ENCODE results near the gene NMUR2.

NMUR2 gene

DNA sequence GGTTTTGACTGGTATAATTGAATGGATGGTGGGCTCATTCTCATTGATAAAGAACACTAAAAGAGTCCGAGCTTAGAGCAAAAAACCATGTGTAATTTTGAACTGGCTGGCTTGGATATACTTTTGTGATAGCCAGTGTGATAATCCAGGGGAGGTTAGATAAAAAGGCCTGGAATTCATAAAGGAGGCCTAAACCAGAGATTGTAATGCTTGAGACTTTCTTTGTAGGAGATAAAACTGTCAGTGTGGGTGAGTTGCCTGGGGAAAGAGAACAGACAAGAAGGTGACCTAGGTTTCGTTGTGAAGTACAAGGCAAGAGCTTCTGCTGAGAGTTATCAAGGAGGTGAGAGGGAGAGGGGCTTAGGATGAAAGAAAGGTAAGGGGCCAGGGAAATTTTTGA lies 17.0 kb upstream of the NMUR2 start:
- TF ChIP-seq, protein P1, sequence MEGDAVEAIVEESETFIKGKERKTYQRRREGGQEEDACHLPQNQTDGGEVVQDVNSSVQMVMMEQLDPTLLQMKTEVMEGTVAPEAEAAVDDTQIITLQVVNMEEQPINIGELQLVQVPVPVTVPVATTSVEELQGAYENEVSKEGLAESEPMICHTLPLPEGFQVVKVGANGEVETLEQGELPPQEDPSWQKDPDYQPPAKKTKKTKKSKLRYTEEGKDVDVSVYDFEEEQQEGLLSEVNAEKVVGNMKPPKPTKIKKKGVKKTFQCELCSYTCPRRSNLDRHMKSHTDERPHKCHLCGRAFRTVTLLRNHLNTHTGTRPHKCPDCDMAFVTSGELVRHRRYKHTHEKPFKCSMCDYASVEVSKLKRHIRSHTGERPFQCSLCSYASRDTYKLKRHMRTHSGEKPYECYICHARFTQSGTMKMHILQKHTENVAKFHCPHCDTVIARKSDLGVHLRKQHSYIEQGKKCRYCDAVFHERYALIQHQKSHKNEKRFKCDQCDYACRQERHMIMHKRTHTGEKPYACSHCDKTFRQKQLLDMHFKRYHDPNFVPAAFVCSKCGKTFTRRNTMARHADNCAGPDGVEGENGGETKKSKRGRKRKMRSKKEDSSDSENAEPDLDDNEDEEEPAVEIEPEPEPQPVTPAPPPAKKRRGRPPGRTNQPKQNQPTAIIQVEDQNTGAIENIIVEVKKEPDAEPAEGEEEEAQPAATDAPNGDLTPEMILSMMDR (IDR thresholded peaks at IDR 0.05; ENCODE audit: low read depth, low read length, missing control alignments): no peak

GRCh38 chr5:152412129-152412528 lies 7.0 kb upstream of the NMUR2 start:
- TF ChIP-seq, protein P1 (IDR thresholded peaks at IDR 0.05; ENCODE audit: low read depth, low read length, missing control alignments): no peak
- no peak overlapping the region for H3K4me3 ChIP-seq (replicated peaks; ENCODE audit: low read depth, low read length)
- DNase-seq (ENCODE audit: extremely low read depth, low read depth): no peak

More for the DNA sequence above, 17.0 kb upstream of the NMUR2 start:
- no peak overlapping the region for H3K4me3 ChIP-seq (replicated peaks; ENCODE audit: low read depth, low read length)
- DNase-seq (ENCODE audit: extremely low read depth, low read depth): no peak

- no peak overlapping the region for H3K4me3 ChIP-seq (replicated peaks; ENCODE audit: low read depth, low read length)
- TF ChIP-seq, protein P1 (IDR thresholded peaks at IDR 0.05; ENCODE audit: low read depth, low read length, missing control alignments): no peak
- DNase-seq (ENCODE audit: extremely low read depth, low read depth): no peak
Observed at GRCh38 chr5:152406082-152406481, 1.0 kb upstream of the NMUR2 start.

GRCh38 chr5:152404494-152404893 lies 585 bp downstream of the NMUR2 start:
- H3K4me3 ChIP-seq (replicated peaks; ENCODE audit: low read depth, low read length): no peak overlapping the region
- DNase-seq (ENCODE audit: extremely low read depth, low read depth): no peak
- TF ChIP-seq, protein P1 (IDR thresholded peaks at IDR 0.05; ENCODE audit: low read depth, low read length, missing control alignments): no peak

DNA sequence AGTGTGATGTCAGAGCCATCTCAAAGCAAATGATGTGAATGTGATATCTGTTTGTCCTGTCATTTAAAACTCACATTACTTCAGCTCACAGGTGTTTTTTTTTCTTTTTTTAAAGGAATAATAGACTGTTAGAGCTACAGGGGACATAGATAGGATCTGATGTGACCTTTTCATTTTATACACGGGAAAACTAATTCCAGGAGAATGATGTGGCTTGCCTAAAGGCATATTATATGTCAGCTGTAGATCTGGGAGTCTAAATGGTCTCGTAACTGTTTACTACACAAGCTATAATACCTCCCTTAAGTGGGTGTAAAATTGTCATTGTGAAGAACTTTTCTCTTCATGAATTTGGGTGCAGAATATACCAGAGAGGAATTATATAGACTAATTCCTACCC lies 2.0 kb downstream of the NMUR2 start:
- no peak overlapping the region for H3K4me3 ChIP-seq (replicated peaks; ENCODE audit: low read depth, low read length)
- TF ChIP-seq, protein P1 (IDR thresholded peaks at IDR 0.05; ENCODE audit: low read depth, low read length, missing control alignments): no peak

GRCh38 chr5:152400846-152401245 lies 4.2 kb downstream of the NMUR2 start:
- no peak for DNase-seq (ENCODE audit: extremely low read depth, low read depth)
- TF ChIP-seq, protein P1 (IDR thresholded peaks at IDR 0.05; ENCODE audit: low read depth, low read length, missing control alignments): no peak
- no peak overlapping the region for H3K4me3 ChIP-seq (replicated peaks; ENCODE audit: low read depth, low read length)

More for the DNA sequence above, 2.0 kb downstream of the NMUR2 start:
- no peak for DNase-seq (ENCODE audit: extremely low read depth, low read depth)

DNA sequence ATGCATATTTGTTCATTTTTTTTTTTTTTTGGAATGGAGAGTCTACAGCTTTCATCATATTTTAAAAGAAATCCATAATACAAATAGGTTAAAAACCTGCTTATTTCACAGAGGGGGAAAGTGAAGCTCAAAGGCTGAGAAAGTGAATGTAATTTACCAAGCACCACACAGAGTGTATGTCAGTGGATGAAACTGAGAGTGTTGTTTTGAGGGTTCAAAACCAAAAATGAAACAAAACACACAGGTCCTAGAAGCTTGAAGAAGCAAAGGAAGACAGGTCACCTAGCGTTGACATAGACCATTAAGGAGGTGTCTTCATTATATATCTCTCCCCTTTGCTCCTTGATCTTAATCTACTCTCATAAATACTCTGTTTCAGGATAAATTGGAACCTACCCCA lies 7.5 kb downstream of the NMUR2 start:
- TF ChIP-seq, protein P1 (IDR thresholded peaks at IDR 0.05; ENCODE audit: low read depth, low read length, missing control alignments): no peak

More for the DNA sequence above, 7.5 kb downstream of the NMUR2 start:
- H3K4me3 ChIP-seq (replicated peaks; ENCODE audit: low read depth, low read length): no peak overlapping the region
- DNase-seq (ENCODE audit: extremely low read depth, low read depth): no peak

Measured in HFF-Myc (cell line).